Body of pancreas (tissue), 4 donors: ENCODE data around the gene YIF1A. TPM values are rescaled to one million over a fixed set of nuclear protein-coding genes. Genes with fewer than 3 reads are reported as not detected.
"Not testable (repeated sequence)": the region's sequence is repeated elsewhere in the genome, so short reads cannot be mapped to it uniquely, and the experiment has no call there.

Experiments used
- ATAC-seq: fragments of 150-250 bp; one replicate; pipeline ENCODE4 v1.9.1; 2016
- DNase-seq, 4 donors: peaks; one replicate each; pipeline ENCODE4 v3.0.0-alpha.2; 2019
- H3K27ac ChIP-seq, 4 donors: fragments of 200-600 bp; sonication (generic); 1 replicate in 3 of 4; 2 replicates in 1 of 4; pipeline versions ENCODE4 v1.5.1 to v1.6.1; 2016 to 2019; ENCODE audit warnings: mild to moderate bottlenecking in 1 of 4, mixed read lengths in 1 of 4, moderate library complexity in 1 of 4
- H3K27me3 ChIP-seq, 2 donors: fragments of 200-600 bp; sonication (generic); one replicate each; pipeline ENCODE4 v1.6.0; 2016; ENCODE audit warnings: mild to moderate bottlenecking in 1 of 2
- H3K36me3 ChIP-seq, 2 donors: fragments of 200-600 bp; sonication (generic); replicated peaks in 1 of 2; 2 replicates each; pipeline ENCODE4 v1.5.1; 2016; ENCODE audit warnings: low read depth in 2 of 2; ENCODE audit not compliant: insufficient read depth in 1 of 2
- H3K4me1 ChIP-seq: fragments of 200-600 bp; sonication (generic); one replicate; pipeline ENCODE4 v1.6.0; 2016
- H3K4me3 ChIP-seq, 2 donors: fragments of 200-600 bp; sonication (generic); 1 replicate in 1 of 2; 2 replicates in 1 of 2; pipeline ENCODE4 v1.5.1; 2016 to 2019
- H3K9me3 ChIP-seq, 3 donors: fragments of 200-600 bp; sonication (generic); 1 replicate in 2 of 3; 2 replicates in 1 of 3; pipeline ENCODE4 v1.5.1; 2016
- CTCF ChIP-seq, 7 experiments: fragments of 450-650 bp in 4 of 7; fragments of 200-600 bp in 3 of 7; sonication (generic) in 3 of 7; IDR thresholded peaks; one replicate each; pipeline ENCODE4 v1.5.1; 2016 to 2019; ENCODE audit warnings: antibody characterized with exemption in 7 of 7
- POLR2A ChIP-seq, 3 donors: fragments of 450-650 bp; IDR thresholded peaks; one replicate each; pipeline ENCODE4 v1.6.1; 2016; ENCODE audit warnings: antibody characterized with exemption in 3 of 3, mild to moderate bottlenecking in 2 of 3
- WGBS, 2 donors: methylation state at CpG; one replicate each; pipeline ENCODE4 v1.1.5; 2017; 5-methylcytosine and 5-hydroxymethylcytosine counted together
- intact Hi-C: fragments of 100-400 bp; cut with DNase I; formaldehyde crosslinking; loops from one replicate; pipeline ENCODE4 v1.15.1; 2023
- total RNA-seq, 2 donors: library from RNA; depleted of rRNA; stranded (reverse); fragments of >200 nt; gene quantifications; one replicate each; pipeline ENCODE4 v1.1.0, GENCODE V29; 2016

The YIF1A gene
- total RNA-seq, 2 donors from 2014 or later, result 63.6 to 91.6 TPM

GRCh38 chr11:66277471-66278362 lies 11.2 kb downstream of the YIF1A start, which contains the start of gene CNIH2:
TSS of gene CNIH2 (plus strand) at chr11:66278175. CDS start at chr11:66278457, 282 bp downstream.
- intact Hi-C loops, result no loop called here
- Histone ChIP-seq H3K9me3 (no peaks in the 10 kb centered on the region), H3K27ac (peak within 1 kb of the TSS in 2 of 4 donors; percentile 25 to 30), H3K4me3 (no peak within 1 kb of the TSS), H3K27me3 (no peaks in the 10 kb centered on the region), H3K36me3 (peaks cover 10 to 22% of the 10 kb centered on the region in 2 donors), H3K4me1 (peaks cover 11% of the 10 kb centered on the region)
- DNase-seq (peak in 1 of 4 donors; percentile 58), ATAC-seq (peak; percentile 51)
- TF ChIP-seq POLR2A (IDR thresholded peaks at IDR 0.05) (peak in 1 of 3 donors; percentile 8), CTCF (IDR thresholded peaks at IDR 0.05) (no peak)
- 3 to 10% methylated on average over 2 to 52 of the region's 84 CpGs for WGBS, 2 donors

GRCh38 chr11:66277064-66277463 lies 11.9 kb downstream of the YIF1A start:
- H3K27me3 ChIP-seq, intact Hi-C loops, H3K4me3 ChIP-seq, ATAC-seq, H3K9me3 ChIP-seq, H3K4me1 ChIP-seq, DNase-seq: not testable (repeated sequence)
- peaks cover 11 to 28% of the 10 kb centered on the region in 2 donors for H3K36me3 ChIP-seq
- 76 to 80% methylated on average over 4 of the region's 4 CpGs for WGBS, 2 donors
- peak overlapping the region in 1 of 4 donors; percentile 30 for H3K27ac ChIP-seq

- H3K4me3 ChIP-seq, H3K27me3 ChIP-seq, H3K9me3 ChIP-seq, intact Hi-C loops, DNase-seq, H3K4me1 ChIP-seq, ATAC-seq, H3K27ac ChIP-seq: not testable (repeated sequence)
- 79 to 89% methylated on average over 12 to 13 of the region's 13 CpGs for WGBS, 2 donors
- H3K36me3 ChIP-seq, result peaks cover 11 to 29% of the 10 kb centered on the region in 2 donors
Observed at GRCh38 chr11:66276619-66277018, 12.3 kb downstream of the YIF1A start.

GRCh38 chr11:66275984-66276612 lies 12.8 kb downstream of the YIF1A start:
- H3K27me3 ChIP-seq, result no peaks in the 10 kb centered on the region
- no peak overlapping the region for H3K4me3 ChIP-seq
- no peak overlapping the region for H3K27ac ChIP-seq
- DNase-seq, result no peak
- no peak for ATAC-seq
- no peaks in the 10 kb centered on the region for H3K9me3 ChIP-seq
- TF ChIP-seq CTCF (IDR thresholded peaks at IDR 0.05), result no peak
- no peak for TF ChIP-seq POLR2A (IDR thresholded peaks at IDR 0.05)
- intact Hi-C loops, result no loop called here
- peaks cover 11 to 29% of the 10 kb centered on the region in 2 donors for H3K36me3 ChIP-seq
- 87 to 88% methylated on average over 8 to 14 of the region's 14 CpGs for WGBS, 2 donors
- peaks cover 9% of the 10 kb centered on the region for H3K4me1 ChIP-seq

GRCh38 chr11:66275396-66275795 lies 13.5 kb downstream of the YIF1A start:
- Histone ChIP-seq H3K27me3 (no peaks in the 10 kb centered on the region), H3K9me3 (no peaks in the 10 kb centered on the region), H3K4me3 (no peak overlapping the region), H3K4me1 (peaks cover 12% of the 10 kb centered on the region), H3K27ac (no peak overlapping the region), H3K36me3 (peaks cover 11 to 29% of the 10 kb centered on the region in 2 donors)
- no peak for TF ChIP-seq CTCF (IDR thresholded peaks at IDR 0.05)
- TF ChIP-seq POLR2A (IDR thresholded peaks at IDR 0.05), result no peak
- ATAC-seq (no peak), DNase-seq (no peak)
- 85 to 91% methylated on average over 6 to 8 of the region's 8 CpGs for WGBS, 2 donors
- intact Hi-C loops, result no loop called here
